NCI-H524 treated with DMSO at 0.1 percent for 48 hours (cell line): Measurements from ENCODE around the gene PDP2.
"Not testable (repeated sequence)": the region's sequence is repeated elsewhere in the genome, so short reads cannot be mapped to it uniquely, and the experiment has no call there.

ENCODE experiments used
- DNase-seq: peaks from one replicate; lab custom pipeline; 2025; lab: John Stamatoyannopoulos, UW

PDP2 gene

DNA sequence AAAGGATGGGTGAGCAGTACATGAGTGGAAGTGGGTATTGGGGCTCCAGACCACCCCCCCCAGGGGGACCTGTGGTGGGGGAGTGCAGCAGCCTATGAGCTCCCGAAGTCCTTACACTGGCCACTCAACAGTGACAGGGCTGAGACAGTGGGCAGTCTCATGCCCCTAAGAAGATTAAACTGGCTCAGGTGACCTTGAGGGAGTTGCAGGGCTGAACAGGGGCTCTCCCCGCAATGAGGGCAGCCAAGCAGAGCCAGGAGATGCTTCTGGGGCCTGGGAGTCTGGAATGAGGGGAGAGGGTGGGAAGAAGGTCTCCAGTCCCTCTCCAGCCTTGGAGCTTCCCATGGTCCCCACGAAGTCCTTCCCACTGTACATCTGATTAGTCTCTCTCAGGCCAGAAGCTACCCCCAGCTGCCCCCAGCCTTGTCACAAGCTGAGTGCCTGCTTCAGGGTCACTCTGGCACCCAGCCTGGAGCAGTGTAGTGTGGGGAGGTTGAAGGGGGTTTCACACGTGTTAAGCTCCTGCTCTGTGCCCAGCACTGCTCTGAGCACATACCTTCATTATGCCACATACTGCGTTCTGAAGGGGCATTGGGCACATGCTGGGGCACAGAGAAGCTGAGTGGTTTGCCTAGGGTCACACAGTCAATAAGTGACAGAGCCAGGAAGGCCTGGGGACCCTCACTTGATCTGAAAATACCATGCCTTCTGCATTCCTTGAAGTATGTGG is 39.4 kb downstream of the PDP2 start:
- no peak for DNase-seq

DNA sequence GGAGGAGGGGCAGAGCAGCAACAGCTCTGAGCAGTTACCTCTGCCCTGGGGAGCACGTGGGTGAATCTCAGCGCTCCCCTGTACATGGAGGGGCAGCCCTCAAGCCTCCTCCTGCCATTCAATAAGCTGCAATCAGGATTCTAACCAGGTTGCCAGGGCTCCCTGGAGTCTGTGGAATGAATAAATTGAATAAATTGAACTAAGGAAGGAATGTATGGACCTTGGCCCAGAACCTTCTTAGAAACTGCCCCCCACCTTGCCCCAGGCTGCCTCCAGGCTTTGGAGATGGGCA is 39.9 kb downstream of the PDP2 start:
- DNase-seq = no peak

DNA sequence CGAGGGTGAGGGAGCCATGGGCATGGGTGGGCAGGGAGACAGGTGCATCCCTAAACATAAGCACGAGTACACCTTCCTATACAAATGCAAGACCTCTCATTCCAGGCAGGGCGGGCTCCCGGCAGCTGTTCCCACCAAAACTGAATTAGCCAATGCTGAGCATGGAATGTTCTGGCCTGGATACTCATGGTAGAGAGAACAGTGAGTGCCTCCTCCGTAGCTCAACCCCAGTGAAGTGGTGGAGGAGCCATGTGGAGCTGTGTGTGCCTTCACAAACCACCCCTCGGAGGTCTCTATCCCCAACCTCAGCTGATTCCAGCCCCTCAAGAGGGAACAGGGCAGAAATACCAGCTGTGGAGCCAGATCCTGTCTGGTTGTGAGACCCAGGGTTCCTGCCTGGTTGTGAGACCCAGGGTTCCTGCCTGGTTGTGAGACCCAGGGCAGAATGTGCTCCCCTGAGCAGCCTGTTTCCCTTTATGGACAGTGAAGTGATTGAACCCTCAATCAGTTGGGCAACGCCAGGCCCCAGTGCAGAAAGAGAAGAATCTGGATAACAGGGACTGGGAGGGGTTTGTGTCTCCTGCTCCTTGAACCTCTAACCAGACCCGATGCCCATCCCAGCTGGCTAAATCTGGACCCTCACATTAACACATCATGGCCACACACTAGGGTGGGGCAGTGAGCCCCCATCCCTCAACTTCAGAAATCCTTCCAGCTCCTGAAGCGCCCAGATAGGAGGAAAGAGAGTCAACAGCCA is 40.8 kb downstream of the PDP2 start:
- no peak for DNase-seq

DNA sequence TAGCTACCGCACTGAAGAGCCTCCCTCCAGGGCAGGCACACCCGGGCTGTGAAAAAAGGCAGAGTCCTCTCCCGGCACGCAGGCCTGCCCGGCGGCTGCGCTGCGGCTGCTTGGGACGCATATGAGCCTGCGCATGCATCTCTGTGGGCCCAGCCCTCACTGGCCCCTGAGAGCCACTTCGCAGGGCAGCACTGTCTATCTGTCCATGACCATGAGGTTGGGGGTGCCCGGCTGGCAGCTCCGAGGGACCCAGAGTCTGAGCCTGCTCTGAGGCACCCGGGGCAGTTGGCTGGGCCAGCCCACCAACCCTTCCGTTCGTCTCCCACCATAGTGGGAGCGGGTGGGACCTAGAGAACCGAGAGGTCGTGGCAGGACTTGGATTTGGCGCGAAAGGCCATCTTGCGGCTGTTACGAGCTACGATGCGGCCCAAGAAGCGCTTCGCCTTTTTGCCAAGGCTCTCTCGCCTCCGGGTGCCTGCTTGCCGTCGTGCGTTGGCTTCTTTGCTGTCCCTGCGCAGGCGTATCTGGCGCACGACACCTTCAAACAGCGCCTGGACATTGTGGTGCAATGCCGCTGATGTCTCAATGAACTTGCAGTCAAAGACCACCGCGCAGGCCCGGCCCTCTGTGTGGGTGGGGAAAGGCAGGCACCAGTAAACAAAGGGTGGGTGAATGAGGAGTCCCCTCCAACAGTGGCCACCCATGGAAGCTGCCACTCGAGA is 41.6 kb downstream of the PDP2 start:
- no peak for DNase-seq

DNA sequence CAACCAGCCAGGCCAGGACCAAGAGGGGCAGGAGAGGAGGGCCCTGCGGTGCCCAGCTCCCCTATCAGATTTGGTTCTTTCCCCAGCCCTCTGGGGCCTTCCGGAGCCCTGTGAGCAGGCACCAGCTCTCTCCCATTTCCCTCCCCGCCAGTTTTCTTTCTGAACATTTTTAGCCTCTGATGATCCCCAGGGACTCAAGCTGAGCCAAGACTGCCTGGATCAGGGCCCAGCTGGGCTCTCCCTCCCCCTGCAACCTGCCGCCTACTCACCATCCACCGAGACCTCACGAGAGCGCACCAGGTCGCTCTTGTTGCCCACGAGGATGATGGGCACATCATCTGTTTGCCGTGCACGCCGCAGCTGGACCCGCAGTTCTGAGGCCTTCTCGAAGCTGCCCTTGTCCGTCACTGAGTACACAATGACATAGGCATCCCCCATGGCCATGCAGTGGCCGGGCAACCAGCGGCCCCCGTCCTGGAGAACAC is 43.0 kb downstream of the PDP2 start:
- DNase-seq = peak; percentile 84

DNA sequence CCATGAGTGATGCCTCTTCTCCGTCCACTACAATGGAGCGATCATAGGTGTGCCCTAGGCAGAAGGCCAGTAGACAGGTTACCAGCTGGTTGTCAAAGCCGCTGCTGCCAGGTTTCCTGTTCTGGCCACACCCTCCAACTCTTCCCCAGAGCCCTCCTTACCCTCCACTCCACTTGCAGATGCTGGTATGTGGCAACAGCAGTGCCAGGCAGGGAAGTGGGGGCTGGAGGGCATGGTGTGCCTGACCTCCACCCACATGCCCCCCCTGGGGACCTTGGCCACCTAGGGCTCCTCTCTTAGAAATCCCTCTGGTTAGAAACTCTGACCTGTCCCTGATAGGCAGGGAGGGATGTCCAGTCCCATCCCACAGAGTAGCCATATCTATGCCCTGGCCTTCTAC is 43.6 kb downstream of the PDP2 start:
- DNase-seq = no peak

DNA sequence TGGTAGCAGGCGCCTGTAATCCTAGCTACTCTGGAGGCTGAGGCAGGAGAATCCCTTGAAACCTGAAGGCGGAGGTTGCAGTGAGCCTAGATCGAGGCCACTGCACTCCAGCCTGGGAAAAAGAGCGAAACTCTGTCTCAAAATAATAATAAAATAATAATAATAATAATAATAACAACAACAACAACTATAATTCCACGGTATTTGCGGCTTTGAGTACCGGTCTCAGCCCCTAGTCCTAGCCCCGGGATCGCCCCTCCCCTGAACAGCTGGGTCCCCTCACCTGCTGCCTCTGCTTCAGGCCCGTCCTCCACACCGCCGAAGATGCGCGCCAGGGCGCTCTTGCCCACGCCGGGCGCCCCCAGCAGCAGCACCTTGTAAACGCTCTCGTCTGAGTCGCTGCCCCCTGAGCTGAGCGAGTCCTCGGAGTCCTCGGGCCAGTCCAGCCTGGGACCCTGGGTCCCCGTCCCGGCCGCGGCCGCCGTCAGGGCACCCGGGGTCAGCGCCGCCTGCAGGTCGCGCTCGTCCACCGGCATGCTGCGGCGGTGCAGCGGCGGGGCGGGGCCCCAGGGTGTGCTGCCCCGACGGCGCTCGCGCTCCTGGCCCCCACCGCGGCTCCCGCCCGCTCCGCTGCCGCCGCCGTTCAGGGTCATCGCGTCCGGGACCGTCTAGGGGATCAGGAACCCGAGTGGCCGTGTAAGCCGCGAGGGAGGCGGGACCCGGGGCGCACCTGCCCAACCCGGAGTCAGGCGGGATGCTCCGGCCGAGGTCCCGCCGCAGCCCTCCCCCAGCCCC is 44.4 kb downstream of the PDP2 start:
- no peak for DNase-seq

DNA sequence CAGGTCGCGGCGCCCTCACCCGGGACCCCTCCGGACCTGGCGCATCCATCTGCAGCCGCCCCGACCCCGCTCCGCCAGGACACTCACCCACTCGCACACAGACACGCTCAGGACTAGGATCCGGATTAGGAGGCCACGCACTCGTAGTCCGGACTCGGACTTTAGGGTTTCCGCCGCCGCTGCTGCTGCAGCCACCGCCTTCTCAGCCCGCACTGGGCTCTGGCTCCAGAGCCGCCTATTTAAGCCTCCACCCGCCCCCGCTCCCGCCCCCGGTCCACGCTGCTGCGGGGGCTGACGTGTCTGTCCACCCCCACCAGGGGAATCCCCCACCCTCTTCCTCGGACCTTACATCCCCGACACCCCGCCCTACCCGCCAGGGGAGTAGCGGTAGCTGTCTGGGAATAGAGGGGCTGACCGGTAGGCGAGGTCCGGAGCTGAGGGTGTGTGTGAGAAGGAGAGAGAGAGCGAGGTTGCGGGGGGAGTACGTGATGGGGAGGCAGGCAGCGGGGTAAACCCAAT is 45.1 kb downstream of the PDP2 start, which contains the start of gene RRAD:
Gene RRAD (minus strand): TSS at position 214 of the 519 bp plus-strand sequence. CDS start 356 bp downstream, outside the sequence.
- DNase-seq = no peak

DNA sequence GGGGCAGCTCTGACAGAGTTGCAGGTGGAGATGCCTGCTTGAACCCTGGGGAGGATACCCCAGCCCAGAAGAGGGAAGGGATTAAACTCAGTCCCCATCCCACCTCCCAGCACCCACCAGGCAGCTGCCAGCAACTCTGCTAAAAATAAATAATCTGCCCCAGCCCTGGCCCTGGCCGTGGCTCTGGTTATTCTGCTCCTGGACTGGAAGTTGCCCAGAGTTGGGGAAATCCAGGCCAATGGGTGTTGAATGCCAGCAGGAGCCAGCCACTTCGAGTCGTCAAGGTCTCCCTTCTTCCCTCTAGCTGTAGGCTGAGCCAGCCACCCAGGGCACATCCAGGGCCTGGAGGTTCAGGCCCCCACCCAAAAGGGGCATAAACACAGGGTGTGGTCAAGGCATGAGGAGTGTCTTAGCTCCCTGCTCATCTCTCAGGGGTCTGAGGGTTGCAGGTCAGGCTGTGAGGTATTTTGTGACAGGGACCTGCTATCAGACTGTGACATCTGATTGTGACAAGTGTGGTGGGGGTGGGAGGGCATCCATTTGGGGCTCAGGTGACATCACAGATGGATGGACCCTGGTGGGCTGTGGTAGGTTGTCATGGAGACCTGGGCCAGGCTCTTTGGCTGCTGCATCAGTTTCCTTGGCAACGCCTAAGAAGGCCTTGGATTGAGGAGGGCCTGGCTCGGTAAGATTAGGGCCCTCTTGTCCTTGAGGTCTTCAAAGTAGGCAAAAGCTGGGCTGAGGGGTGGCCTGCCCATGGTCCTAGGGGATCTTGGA is 46.0 kb downstream of the PDP2 start:
- no peak for DNase-seq

DNA sequence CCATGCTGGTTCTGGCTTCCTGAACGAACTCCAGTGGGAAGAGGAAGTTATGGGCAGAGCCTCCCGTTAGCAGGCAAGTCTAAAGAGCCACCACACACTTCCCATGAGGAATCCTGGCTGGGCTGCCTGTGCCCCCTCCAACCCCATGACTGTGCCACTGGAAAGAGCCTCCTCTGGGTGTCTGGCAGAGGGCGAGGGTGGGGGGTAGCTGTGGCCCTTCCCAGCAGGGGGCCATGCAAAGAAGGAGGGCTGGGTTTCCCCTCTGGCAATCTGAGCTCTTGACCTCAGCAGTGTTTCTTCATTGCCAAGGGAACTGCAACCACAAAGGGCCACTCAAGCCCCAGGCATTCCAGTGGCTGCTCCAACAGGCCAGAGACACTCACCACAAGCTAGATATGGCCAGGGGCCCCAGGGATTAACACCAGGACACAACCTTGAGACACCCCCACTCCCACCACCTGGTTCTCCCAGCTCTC is 46.7 kb downstream of the PDP2 start:
- no peak for DNase-seq

DNA sequence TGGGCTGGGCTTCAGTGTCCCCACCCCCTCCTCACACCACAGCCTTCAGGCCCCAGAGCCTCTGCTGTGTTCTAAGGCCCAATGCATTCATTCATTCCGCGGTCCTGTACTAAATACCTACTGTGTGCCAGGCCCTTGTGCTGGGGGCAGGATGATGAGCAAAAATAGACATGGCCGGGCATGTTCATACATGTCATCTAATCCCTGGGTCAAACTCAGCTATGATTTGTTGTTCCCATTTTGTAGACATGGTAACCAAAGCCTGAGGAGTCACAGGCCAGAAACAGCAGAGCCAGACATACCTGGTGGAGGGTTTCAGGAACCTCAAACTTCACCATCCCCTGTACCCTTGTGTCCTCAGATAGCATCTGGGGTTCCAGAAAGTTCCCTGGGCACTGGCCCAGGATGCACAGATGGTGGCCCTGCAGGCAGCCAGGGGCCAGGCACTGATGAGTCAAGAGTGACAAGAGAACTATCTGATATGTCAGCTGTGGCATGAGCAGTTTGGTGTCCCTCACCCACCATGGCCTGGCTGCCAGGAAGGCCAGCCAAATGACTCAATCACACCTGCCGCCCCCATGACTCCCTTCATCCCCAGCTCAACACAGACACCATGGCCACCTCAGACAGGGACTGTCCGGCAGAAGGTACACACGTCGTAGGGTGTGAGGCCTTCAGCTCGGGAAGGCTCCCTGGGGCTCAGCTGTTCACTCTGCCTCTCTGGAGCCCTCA is 47.8 kb downstream of the PDP2 start:
- no peak for DNase-seq

DNA sequence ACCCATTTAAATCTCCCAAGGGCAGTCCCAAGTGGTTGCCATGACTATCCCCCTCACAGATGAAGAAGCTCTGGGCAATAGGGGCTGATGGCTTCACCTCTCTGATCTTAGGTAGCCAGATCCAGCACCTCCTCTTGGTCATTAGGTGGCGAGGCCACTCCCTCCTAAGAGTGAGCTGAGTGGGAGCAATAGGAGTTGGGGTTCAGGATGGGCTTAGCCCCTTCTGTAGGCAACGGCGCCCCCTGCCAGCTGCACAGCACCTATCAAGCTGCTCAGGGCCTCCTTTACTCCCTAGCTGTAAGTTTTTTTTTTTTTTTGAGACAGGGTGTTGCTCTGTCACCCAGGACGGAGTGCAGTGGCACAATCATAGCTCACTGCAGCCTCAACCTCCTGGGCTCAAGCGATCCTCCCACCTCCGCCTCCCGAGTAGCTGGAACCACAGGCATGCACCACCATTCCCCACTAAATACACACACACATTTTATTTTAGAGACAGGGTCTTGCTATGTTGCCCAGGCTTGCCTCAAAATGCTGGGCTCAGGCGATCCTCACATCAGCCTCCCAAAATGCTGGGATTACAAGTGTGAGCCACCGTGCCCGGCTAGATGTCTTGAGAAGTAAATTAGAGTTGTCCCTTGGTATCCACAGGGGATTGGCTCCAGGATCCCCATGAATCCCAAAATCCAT is 48.5 kb downstream of the PDP2 start:
- no peak for DNase-seq

DNA sequence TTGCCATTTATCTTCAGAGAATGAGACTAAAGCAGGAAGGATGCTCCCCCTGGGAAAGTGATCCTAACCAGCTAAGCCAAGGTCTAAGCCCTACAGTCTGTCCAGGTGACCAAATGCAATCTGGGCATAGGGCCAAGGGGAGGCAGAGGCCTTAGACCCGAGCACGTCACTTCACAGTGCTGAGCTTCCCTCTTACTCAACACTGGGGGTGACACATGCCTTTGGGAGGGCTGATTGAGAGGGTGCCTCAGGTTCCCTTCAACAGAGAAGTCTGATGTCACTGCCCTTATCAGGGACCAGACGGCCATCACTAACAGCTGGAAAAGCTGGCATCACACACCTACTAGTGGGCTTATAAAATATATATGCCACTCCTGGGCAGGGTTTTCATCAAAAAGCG is 49.9 kb downstream of the PDP2 start:
- DNase-seq = no peak

DNA sequence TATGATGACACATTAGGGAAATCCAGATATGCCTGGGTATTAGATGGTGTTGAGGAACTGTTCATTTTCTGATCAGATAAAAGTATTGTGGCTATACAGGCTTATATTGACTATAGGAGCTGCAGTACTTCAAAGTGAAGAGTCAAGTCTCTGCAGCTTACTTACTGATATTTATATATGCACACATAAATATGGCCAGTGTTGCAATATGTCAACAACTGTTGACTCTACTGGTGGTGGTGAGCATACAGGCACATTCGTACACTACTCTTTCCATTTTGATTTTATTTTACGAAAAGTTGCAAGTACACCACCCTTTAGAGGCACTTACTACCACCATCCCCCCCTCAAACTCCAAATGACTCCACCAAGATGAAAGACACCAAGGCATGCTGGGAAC is 51.4 kb downstream of the PDP2 start:
- DNase-seq = no peak

DNA sequence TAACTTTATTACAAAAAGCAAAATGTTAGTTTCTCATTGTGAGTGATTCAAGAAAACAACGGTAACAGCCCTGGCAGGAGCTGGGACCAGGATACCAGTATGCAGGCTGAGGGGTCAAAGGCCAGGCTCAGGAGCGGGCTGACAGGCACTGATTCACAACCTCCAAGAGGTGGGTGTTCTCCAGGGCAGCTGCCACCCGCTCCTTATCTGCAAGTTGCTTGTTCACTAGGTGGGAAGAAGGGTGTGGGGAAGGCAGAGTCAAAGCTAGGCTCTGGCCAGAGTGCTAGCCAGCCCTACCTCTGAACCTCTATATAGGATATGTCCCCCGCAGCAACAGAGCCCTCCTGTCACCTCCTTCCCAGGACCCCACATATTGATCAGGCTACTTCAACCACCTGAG is 51.8 kb downstream of the PDP2 start:
- no peak for DNase-seq

DNA sequence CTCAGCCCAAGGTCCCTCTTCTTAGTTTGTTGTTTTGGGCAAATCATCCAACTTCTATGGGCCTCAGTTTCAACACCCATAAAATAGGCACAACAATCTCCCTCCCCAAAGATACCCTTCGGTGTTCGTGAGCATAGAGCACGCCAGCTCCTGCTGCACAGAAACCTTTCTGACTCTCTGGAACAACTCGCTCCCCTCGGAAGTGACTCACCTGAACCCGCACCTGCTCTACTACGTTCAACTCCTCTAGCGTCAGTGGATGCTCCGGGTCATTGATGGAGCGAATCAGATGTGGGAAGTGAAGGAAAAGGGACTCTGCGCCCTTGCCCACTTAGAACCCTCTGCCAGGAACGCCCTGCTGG is 53.4 kb downstream of the PDP2 start:
- DNase-seq = no peak

DNA sequence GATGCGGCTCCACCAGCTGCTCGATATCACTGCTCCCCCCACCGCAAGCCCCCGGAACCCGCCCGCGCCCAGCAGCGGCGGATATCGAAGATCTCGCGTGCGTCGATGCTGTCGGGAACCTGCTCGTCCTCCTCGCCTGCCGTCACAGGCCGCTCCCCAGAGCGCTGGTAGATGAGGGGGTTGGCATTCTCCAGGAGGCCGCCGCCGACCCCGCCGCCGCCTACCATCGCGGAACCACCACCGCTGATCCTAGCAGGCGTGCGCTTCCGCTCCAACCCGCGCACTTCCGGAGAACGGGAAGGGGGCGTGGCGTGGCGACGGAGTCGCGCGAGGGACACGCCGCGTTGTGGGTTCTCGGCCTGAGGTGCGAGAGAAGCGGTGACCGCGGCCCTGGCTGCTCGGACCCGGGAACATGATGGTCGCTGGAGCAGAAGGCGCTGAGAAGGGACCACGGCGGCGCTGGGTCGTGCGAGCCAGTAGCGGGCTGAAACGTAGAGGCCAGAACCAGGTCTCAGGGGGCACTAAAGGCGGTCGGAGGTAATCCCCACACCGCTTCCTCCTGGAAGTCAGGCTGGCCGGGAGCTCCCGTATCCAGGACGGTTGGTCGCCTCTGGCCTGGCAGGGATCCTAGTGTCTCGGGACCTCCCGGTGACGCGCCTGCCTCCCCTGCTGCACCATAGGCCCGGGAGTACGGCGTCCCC is 54.0 kb downstream of the PDP2 start, which contains the start of gene CIAO2B:
Gene CIAO2B (minus strand): TSS at position 265 of the 701 bp plus-strand sequence. CDS start 38 bp downstream, at position 227.
- no peak for DNase-seq

DNA sequence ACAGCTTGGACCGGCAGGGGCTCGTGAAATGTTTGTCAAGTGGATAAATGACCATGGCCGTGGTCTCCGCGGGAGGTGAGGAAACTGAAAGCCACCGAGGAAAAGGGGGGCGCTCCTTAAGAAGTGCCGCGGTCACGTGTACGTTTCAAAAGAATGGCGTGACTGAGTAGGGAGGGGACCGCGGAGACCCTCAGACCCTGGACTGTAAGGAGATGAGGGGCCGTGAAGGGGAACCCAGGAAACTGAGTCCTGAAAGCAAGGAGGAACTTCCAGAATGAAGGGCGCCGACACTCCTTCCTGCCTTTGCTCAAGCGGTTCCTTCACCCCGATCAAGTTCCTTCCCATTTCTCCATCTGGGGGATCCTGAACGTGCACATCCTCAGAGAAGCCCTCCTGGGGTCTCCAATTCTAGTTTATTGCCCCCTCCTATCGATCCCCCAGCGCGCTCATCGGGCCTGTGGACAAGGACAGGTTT is 54.6 kb downstream of the PDP2 start:
- DNase-seq = not testable (repeated sequence)
